HG02973 (cell line): ENCODE measurements around the gene SLC41A3.
A peak's percentile ranks its signal among the peaks of the same experiment; 100 is the strongest.
"Not testable (repeated sequence)": the region's sequence is repeated elsewhere in the genome, so short reads cannot be mapped to it uniquely, and the experiment has no call there.

Experiments
- ATAC-seq: cut with Tn5 transposase; IDR thresholded peaks from one replicate; pipeline ENCODE4 v1.9.1; 2021; ENCODE audit warnings: moderate library complexity; ENCODE audit not compliant: unreplicated experiment

The SLC41A3 gene

DNA sequence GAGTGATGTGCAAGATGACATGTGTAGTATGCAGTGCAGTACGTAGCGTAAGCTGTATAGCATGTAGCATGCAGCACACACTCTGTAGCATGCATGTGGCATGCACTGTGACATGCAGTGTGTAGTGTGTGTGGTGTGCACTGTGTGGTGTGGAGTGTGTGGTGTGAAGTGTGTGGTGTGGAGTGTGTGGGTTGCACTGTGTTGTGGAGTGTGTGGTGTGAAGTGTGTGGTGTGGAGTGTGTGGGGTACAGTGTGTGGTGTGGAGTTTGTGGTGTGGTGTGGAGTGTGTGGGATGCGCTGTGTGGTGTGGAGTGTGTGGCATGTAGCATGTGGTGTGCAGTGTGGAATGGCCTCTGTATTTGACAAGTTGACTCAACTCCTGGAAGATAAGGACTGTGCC, 75.7 kb downstream of the SLC41A3 start:
- ATAC-seq = no peak

- no peak for ATAC-seq
Measured at GRCh38 chr3:126005951-126006350, 78.0 kb downstream of the SLC41A3 start.

- no peak for ATAC-seq
Measured at GRCh38 chr3:126004692-126005091, 79.2 kb downstream of the SLC41A3 start.

- no peak for ATAC-seq
Measured at GRCh38 chr3:126004217-126004616, 79.7 kb downstream of the SLC41A3 start.

GRCh38 chr3:126003447-126004190, 80.3 kb downstream of the SLC41A3 start:
- ATAC-seq = no peak

DNA sequence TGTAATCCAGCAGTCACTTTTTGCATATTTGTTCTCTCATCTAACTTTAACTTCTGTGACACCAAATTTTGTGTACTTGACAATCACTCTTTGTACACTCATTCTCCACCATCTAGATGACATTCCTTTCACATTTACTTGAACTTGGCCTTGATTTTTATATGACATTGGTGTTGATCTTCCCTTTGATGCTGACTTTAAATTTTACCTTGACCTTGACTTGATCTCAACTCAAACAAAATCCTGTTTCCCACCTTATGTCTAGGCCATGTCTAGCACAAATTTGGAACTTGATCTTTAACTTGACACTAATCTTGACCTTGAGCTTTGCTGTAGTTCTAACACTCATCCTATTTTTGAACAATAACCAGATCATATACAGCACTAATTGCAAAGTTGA, 81.7 kb downstream of the SLC41A3 start:
- ATAC-seq = no peak

GRCh38 chr3:125996751-125997150, 87.2 kb downstream of the SLC41A3 start:
- ATAC-seq = not testable (repeated sequence)

GRCh38 chr3:125990253-125990970, 93.5 kb downstream of the SLC41A3 start:
- ATAC-seq = peak; percentile 69

GRCh38 chr3:125984951-125985350, 99.0 kb downstream of the SLC41A3 start:
- ATAC-seq = not testable (repeated sequence)

GRCh38 chr3:125977104-125977503, 106.8 kb downstream of the SLC41A3 start:
- ATAC-seq = not testable (repeated sequence)

- not testable (repeated sequence) for ATAC-seq
Measured at GRCh38 chr3:125976003-125976390, 107.9 kb downstream of the SLC41A3 start.

- not testable (repeated sequence) for ATAC-seq
Measured at GRCh38 chr3:125975245-125976002, 108.5 kb downstream of the SLC41A3 start.

DNA sequence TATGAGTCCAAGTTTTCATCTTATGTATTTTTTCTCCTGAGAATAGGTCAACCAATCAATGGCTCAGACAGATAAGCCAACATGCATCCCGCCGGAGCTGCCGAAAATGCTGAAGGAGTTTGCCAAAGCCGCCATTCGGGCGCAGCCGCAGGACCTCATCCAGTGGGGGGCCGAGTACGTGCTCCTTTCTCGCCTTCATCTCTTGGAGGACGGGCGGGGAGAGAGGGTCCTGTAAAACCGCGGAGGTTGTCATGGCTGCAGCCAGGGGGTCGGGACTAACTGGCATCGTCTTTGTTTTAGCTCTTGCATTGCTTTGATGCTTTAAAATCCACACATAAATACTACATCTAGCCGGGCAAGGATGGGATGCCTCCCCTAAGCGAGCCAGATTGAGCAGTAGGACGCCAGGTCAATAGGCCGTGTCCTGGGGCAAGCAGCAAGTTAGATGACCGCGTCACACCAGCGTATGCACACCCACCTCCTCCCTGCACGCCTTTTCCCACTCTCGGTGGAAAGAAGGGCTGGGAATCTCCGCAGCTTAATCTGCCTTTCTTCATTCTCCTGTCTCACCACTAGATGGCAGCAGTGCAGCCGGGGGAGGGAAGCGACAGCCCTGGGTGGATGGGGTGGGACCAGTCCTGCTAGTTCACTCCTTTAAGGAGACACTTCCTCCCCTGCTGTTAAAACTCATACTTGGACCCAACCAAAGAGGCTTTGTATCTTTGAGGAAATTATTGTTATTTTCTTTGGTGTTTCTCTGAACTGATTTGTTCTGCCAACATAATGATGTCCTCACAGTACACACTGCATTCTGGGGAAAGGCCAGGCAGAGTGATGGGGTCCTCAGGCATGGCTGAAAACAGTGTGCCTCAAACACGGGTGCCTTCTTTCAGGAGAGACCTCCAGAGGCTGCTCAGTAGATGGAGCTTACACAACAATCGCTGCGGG, 111.7 kb downstream of the SLC41A3 start:
- ATAC-seq = not testable (repeated sequence)

GRCh38 chr3:125968701-125969592, 115.0 kb downstream of the SLC41A3 start, which contains the start of gene ROPN1B:
Gene ROPN1B (plus strand): TSS chr3:125969178. CDS start chr3:125972055, 2,877 bp downstream.
- not testable (repeated sequence) for ATAC-seq

GRCh38 chr3:125968121-125968520, 115.8 kb downstream of the SLC41A3 start:
- not testable (repeated sequence) for ATAC-seq

DNA sequence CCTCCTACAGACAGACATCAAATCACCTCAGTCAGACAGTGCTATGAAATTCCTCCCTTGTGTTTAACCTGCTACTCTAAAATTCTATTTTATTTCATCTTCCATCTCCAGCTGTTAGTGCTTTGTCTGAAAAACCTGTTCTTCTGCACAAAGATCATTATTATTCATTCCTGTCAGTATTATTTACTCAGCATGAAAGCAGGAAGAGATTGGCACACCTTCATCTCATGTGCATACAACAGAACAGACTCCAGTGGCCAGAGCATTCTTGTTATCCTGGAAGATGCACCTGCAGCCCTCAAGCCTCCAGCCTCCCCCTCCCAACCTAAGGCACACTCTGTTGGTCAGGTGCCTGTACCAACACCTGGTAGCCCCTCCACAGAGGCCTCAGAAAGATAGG, 116.8 kb downstream of the SLC41A3 start:
- no peak for ATAC-seq

- ATAC-seq = no peak
Measured at GRCh38 chr3:125965505-125965904, 118.4 kb downstream of the SLC41A3 start.

GRCh38 chr3:125963834-125964233, 120.1 kb downstream of the SLC41A3 start:
- not testable (repeated sequence) for ATAC-seq

GRCh38 chr3:125961289-125961589, 122.7 kb downstream of the SLC41A3 start:
- no peak for ATAC-seq
